ENCODE data around the gene BAG5.

GRCh38 chr14:103552011-103552845 is 10.2 kb downstream of the BAG5 start:
- TF ChIP-seq CTCF (IDR thresholded peaks at IDR 0.05; ENCODE audit: insufficient read depth, low read length, poor library complexity, severe bottlenecking) (no peak), EZH2phosphoT487 (conservative IDR thresholded peaks at IDR 0.05; ENCODE audit: low read length) (no peak)

Data from SU-DHL-6 (cell line).